ENCODE results near the gene SRP68. TPM values are rescaled to one million over a fixed set of nuclear protein-coding genes. Genes with fewer than 3 reads are reported as not detected.
"Not testable (repeated sequence)": the region's sequence is repeated elsewhere in the genome, so short reads cannot be mapped to it uniquely, and the experiment has no call there.

SRP68 gene
- polyA plus RNA-seq, 4 donors, result 34.0 to 61.5 (median 39.2) TPM

DNA sequence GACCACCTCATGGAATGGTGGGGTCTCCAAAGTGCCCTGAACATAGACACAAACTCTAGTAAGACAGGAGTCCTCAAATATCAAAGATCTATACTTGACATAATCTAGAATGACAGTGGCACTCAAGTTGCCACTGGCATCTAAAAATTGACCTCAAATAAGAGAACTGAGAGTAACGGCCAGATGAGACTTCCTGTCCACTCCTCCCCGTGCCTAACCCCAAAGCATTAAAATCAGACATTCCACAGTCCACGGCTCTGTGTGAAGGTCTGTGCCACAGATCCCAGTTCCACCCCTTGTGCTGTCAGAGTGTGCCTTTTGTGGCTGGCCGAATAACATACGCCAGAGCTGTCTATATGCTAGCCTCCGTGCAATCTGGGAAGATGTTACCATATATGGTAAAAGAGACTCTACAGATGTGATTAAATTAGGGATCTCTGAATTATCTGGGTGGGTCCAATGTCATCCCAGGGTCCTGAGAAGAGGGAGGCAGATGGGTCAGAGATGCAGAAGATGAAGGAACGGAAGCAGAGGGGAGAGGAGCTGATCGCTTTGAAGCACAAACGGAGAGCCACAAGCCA is 24.2 kb downstream of the SRP68 start:
- WGBS, 3 donors, result 83 to 88% (median 87%) methylated on average over 9 of the region's 9 CpGs
- H3K9me3 ChIP-seq (ENCODE audit: control insufficient read depth in 2 of 2, insufficient read depth in 1 of 2, low read depth in 1 of 2, low read length in 1 of 2), result no peaks in the 10 kb centered on the region
- H3K4me3 ChIP-seq (ENCODE audit: low read depth in 1 of 3, low read length in 3 of 3), result no peak overlapping the region
- FAIRE-seq, result no peak
- no peak overlapping the region for H3K27ac ChIP-seq (ENCODE audit: low read depth in 1 of 3, low read length in 2 of 3)
- DNase-seq, result no peak
- H3K4me1 ChIP-seq (ENCODE audit: control insufficient read depth in 3 of 3, insufficient read depth in 2 of 3, low read depth in 1 of 3, low read length in 2 of 3), result peaks cover 0 to 18% (median 0%) of the 10 kb centered on the region in 3 donors
- no peaks in the 10 kb centered on the region for H3K27me3 ChIP-seq (ENCODE audit: control insufficient read depth in 3 of 3, insufficient read depth in 3 of 3, low read length in 3 of 3)
- peaks cover 23 to 79% (median 34%) of the 10 kb centered on the region in 3 donors for H3K36me3 ChIP-seq (ENCODE audit: control insufficient read depth in 3 of 3, insufficient read depth in 2 of 3, low read depth in 1 of 3, low read length in 3 of 3)

DNA sequence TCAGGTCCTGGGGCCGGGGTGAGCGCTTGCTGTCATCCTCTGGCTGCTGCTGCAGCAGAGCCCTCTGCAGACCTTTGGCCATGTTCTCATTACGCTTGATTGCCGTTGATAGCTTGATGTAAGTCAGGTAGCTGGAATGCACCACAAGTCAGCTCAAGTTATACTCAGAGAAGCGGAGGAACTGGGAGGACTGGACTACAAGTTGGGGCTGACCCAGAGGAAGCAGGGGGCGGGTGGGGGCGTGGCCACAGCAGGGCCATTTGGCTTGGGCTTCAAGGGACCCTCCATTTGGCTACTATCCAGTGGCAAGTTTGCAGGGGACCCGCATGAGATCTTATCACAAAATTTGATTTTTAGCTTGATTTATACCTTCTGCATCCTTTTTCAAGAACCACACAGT is 26.3 kb downstream of the SRP68 start:
- no peaks in the 10 kb centered on the region for H3K9me3 ChIP-seq (ENCODE audit: control insufficient read depth in 2 of 2, insufficient read depth in 1 of 2, low read depth in 1 of 2, low read length in 1 of 2)
- peaks cover 0 to 15% (median 0%) of the 10 kb centered on the region in 3 donors for H3K4me1 ChIP-seq (ENCODE audit: control insufficient read depth in 3 of 3, insufficient read depth in 2 of 3, low read depth in 1 of 3, low read length in 2 of 3)
- H3K27me3 ChIP-seq (ENCODE audit: control insufficient read depth in 3 of 3, insufficient read depth in 3 of 3, low read length in 3 of 3), result no peaks in the 10 kb centered on the region
- WGBS, 3 donors, result 87 to 92% (median 90%) methylated on average over 8 of the region's 8 CpGs
- FAIRE-seq (no peak), DNase-seq (no peak)
- H3K4me3 ChIP-seq (ENCODE audit: low read depth in 1 of 3, low read length in 3 of 3), result no peak overlapping the region
- no peak overlapping the region for H3K27ac ChIP-seq (ENCODE audit: low read depth in 1 of 3, low read length in 2 of 3)
- H3K36me3 ChIP-seq (ENCODE audit: control insufficient read depth in 3 of 3, insufficient read depth in 2 of 3, low read depth in 1 of 3, low read length in 3 of 3), result peaks cover 34 to 90% (median 48%) of the 10 kb centered on the region in 3 donors

DNA sequence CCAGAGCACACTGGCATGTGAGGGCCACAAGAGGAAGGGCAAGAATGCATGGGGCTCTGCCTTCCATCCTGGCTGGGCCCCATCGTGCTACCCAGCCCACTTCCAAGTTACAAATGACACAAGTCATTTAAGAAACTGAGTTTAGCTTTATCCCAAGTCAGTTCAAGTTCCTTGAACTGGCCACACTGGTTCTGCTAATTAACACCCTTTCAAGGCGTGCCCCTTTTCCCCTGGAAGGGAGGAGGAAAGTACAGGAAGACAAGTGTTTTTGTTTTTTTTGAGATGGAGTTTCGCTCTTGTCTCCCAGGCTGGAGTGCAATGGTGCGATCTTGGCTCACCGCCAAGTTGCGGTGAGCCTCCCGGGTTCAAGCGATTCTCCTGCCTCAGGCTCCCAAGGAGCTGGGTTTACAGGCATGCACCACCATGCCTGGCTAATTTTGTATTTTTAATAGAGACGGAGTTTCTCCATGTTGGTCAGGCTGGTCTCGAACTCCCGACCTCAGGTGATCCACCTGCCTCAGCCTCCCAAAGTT is 27.8 kb downstream of the SRP68 start:
- not testable (repeated sequence) for DNase-seq; H3K27me3 ChIP-seq (ENCODE audit: control insufficient read depth in 3 of 3, insufficient read depth in 3 of 3, low read length in 3 of 3); FAIRE-seq; H3K4me3 ChIP-seq (ENCODE audit: low read depth in 1 of 3, low read length in 3 of 3); H3K27ac ChIP-seq (ENCODE audit: low read depth in 1 of 3, low read length in 2 of 3); H3K9me3 ChIP-seq (ENCODE audit: control insufficient read depth in 2 of 2, insufficient read depth in 1 of 2, low read depth in 1 of 2, low read length in 1 of 2); H3K4me1 ChIP-seq (ENCODE audit: control insufficient read depth in 3 of 3, insufficient read depth in 2 of 3, low read depth in 1 of 3, low read length in 2 of 3)
- peaks cover 42 to 92% (median 50%) of the 10 kb centered on the region in 3 donors for H3K36me3 ChIP-seq (ENCODE audit: control insufficient read depth in 3 of 3, insufficient read depth in 2 of 3, low read depth in 1 of 3, low read length in 3 of 3)
- 87 to 88% (median 87%) methylated on average over 11 of the region's 11 CpGs for whole genome bisulfite sequencing, 3 donors

DNA sequence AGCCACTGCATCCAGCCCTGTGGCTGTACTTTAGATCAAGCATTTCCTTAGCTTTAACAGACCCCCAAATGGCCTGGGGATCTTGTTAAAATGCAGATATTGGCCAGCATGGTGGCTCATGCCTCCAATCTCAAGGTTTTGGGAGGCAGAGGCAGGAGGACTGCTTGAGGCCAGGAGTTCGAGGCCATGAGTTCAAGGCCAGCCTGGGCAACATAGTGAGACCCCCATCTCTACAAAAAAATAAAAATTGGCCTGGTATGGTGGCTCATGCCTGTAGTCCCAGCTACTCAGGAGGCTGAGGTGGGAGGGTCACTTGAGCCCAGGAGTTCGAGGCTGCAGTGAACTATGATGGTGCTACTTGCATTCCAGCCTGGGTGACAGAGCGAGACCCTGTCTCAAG is 29.4 kb downstream of the SRP68 start:
- 94 to 98% (median 97%) methylated on average over 3 of the region's 3 CpGs for WGBS, 3 donors
- FAIRE-seq, result not testable (repeated sequence)

DNA sequence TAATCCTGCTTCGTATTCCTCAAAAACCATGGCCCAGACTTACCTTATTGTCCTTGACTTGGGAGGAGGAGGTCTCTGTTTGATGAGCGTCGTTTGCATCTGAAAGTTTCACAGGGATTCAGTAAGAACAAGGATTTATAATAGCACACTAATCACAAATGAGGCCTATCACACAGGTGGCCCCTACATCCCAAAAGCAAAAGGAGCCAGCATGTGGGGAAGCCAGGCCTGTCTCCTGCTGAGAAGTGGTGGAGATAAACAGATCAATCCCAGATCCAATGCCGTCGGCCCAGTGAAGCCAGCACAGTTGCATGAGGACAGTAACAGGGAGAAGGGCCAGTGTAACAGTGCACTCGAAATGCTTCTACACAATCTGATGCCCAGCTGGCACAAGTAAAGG is 31.9 kb downstream of the SRP68 start:
- H3K9me3 ChIP-seq (ENCODE audit: control insufficient read depth in 2 of 2, insufficient read depth in 1 of 2, low read depth in 1 of 2, low read length in 1 of 2), result no peaks in the 10 kb centered on the region
- H3K4me1 ChIP-seq (ENCODE audit: control insufficient read depth in 3 of 3, insufficient read depth in 2 of 3, low read depth in 1 of 3, low read length in 2 of 3), result peaks cover 0 to 9% (median 0%) of the 10 kb centered on the region in 3 donors
- H3K27ac ChIP-seq (ENCODE audit: low read depth in 1 of 3, low read length in 2 of 3), result no peak overlapping the region
- peaks cover 33 to 84% (median 42%) of the 10 kb centered on the region in 3 donors for H3K36me3 ChIP-seq (ENCODE audit: control insufficient read depth in 3 of 3, insufficient read depth in 2 of 3, low read depth in 1 of 3, low read length in 3 of 3)
- H3K4me3 ChIP-seq (ENCODE audit: low read depth in 1 of 3, low read length in 3 of 3), result no peak overlapping the region
- no peaks in the 10 kb centered on the region for H3K27me3 ChIP-seq (ENCODE audit: control insufficient read depth in 3 of 3, insufficient read depth in 3 of 3, low read length in 3 of 3)
- FAIRE-seq (no peak), DNase-seq (no peak)
- 80 to 83% (median 83%) methylated on average over 6 of the region's 6 CpGs for WGBS, 3 donors

More for the DNA sequence above, 29.4 kb downstream of the SRP68 start:
- not testable (repeated sequence) for DNase-seq; H3K4me3 ChIP-seq (ENCODE audit: low read depth in 1 of 3, low read length in 3 of 3); H3K27me3 ChIP-seq (ENCODE audit: control insufficient read depth in 3 of 3, insufficient read depth in 3 of 3, low read length in 3 of 3); H3K27ac ChIP-seq (ENCODE audit: low read depth in 1 of 3, low read length in 2 of 3); H3K9me3 ChIP-seq (ENCODE audit: control insufficient read depth in 2 of 2, insufficient read depth in 1 of 2, low read depth in 1 of 2, low read length in 1 of 2); H3K4me1 ChIP-seq (ENCODE audit: control insufficient read depth in 3 of 3, insufficient read depth in 2 of 3, low read depth in 1 of 3, low read length in 2 of 3)
- H3K36me3 ChIP-seq (ENCODE audit: control insufficient read depth in 3 of 3, insufficient read depth in 2 of 3, low read depth in 1 of 3, low read length in 3 of 3), result peaks cover 44 to 94% (median 46%) of the 10 kb centered on the region in 3 donors

DNA sequence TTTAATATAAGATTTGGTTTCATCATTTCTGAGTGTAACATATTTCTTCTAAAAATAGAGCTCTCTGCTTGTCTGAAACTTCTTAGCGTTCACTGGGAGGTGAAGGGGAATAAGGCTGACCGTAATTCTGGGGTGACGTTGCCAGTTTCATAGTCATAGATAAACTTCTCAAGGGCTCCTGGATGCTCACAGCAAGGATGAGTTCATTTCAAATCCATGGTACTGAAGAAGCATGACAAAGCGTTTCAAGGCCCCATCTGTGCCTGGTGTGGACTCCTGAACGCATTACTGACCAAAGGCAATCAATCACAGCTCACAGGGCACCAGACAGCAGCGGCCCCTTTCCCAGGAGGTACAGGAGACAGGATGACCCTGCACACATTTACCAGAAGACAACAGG is 33.2 kb downstream of the SRP68 start:
- Histone ChIP-seq H3K27me3 (ENCODE audit: control insufficient read depth in 3 of 3, insufficient read depth in 3 of 3, low read length in 3 of 3) (no peaks in the 10 kb centered on the region), H3K4me1 (ENCODE audit: control insufficient read depth in 3 of 3, insufficient read depth in 2 of 3, low read depth in 1 of 3, low read length in 2 of 3) (peaks cover 0 to 9% (median 0%) of the 10 kb centered on the region in 3 donors), H3K4me3 (ENCODE audit: low read depth in 1 of 3, low read length in 3 of 3) (no peak overlapping the region), H3K9me3 (ENCODE audit: control insufficient read depth in 2 of 2, insufficient read depth in 1 of 2, low read depth in 1 of 2, low read length in 1 of 2) (no peaks in the 10 kb centered on the region), H3K36me3 (ENCODE audit: control insufficient read depth in 3 of 3, insufficient read depth in 2 of 3, low read depth in 1 of 3, low read length in 3 of 3) (peaks cover 26 to 73% (median 41%) of the 10 kb centered on the region in 3 donors), H3K27ac (ENCODE audit: low read depth in 1 of 3, low read length in 2 of 3) (no peak overlapping the region)
- DNase-seq (no peak), FAIRE-seq (no peak)
- 79 to 85% (median 84%) methylated on average over 6 of the region's 6 CpGs for WGBS, 3 donors

DNA sequence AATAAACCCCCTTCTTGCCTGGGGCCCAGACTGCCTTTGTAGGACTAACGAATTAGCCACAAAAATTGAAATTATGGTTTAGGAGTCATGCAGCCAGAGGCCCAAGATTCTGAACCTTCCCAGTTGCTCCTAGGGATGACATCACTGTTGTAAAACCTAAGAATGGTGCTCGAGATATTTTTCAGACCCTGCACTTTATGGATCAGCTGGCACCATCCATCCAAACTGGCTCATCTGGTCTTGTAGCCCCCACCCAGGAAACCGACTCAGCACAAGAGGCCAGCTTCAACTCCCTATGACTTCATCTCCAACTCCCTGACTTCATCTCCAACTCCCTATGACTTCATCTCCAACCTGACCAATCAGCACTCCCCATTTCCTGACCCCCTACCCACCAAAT is 34.3 kb downstream of the SRP68 start:
- Histone ChIP-seq H3K4me1 (ENCODE audit: control insufficient read depth in 3 of 3, insufficient read depth in 2 of 3, low read depth in 1 of 3, low read length in 2 of 3) (peaks cover 0 to 10% (median 0%) of the 10 kb centered on the region in 3 donors), H3K27ac (ENCODE audit: low read depth in 1 of 3, low read length in 2 of 3) (no peak overlapping the region), H3K27me3 (ENCODE audit: control insufficient read depth in 3 of 3, insufficient read depth in 3 of 3, low read length in 3 of 3) (no peaks in the 10 kb centered on the region), H3K4me3 (ENCODE audit: low read depth in 1 of 3, low read length in 3 of 3) (no peak overlapping the region), H3K9me3 (ENCODE audit: control insufficient read depth in 2 of 2, insufficient read depth in 1 of 2, low read depth in 1 of 2, low read length in 1 of 2) (peaks cover 0 to 1% of the 10 kb centered on the region in 2 donors), H3K36me3 (ENCODE audit: control insufficient read depth in 3 of 3, insufficient read depth in 2 of 3, low read depth in 1 of 3, low read length in 3 of 3) (peaks cover 21 to 62% (median 36%) of the 10 kb centered on the region in 3 donors)
- no peak for DNase-seq
- no peak for FAIRE-seq
- WGBS, 3 donors, result 63 to 74% (median 68%) methylated on average over 3 of the region's 3 CpGs

DNA sequence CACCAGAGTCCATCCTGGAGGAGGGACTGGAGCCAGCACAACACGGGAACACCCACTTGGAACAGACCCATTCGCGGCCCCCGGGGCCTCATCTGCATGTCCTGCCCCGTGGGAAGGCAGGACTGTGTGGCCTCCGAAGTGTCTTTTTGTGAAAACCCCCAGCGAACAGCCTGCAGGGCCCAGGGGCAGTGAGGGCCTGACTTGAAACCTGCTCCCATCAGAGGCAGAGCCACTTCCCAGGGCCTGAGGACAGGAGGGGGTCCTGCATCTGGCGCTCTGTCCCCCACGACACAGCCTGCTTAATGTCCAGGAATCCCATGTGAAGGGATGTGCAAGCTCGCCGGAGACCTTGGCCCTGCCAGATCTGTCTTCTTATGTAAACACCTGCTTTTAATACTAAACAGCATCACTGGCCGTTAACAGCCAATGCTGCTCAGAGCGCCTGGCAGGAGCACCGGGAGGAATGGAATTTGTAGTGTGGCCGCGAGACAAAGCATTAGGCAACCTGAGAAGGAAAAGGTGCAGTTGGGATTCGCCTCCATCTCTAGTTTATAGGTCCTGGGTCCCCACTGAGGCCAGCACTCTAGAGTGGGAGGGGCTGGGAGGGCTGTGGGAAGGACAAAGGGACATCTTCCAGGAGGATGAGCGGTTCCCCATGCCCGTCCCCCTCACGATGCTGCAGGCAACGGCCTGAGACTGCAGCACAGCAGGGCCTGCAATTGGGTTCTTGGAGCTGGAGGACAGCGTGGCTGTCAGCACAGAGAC is 35.6 kb downstream of the SRP68 start:
- Histone ChIP-seq H3K4me3 (ENCODE audit: low read depth in 1 of 3, low read length in 3 of 3) (no peak overlapping the region), H3K4me1 (ENCODE audit: control insufficient read depth in 3 of 3, insufficient read depth in 2 of 3, low read depth in 1 of 3, low read length in 2 of 3) (peaks cover 0 to 23% (median 0%) of the 10 kb centered on the region in 3 donors), H3K27me3 (ENCODE audit: control insufficient read depth in 3 of 3, insufficient read depth in 3 of 3, low read length in 3 of 3) (no peaks in the 10 kb centered on the region), H3K27ac (ENCODE audit: low read depth in 1 of 3, low read length in 2 of 3) (no peak overlapping the region), H3K36me3 (ENCODE audit: control insufficient read depth in 3 of 3, insufficient read depth in 2 of 3, low read depth in 1 of 3, low read length in 3 of 3) (peaks cover 14 to 49% (median 28%) of the 10 kb centered on the region in 3 donors), H3K9me3 (ENCODE audit: control insufficient read depth in 2 of 2, insufficient read depth in 1 of 2, low read depth in 1 of 2, low read length in 1 of 2) (peaks cover 0 to 5% of the 10 kb centered on the region in 2 donors)
- WGBS, 3 donors, result 59 to 73% (median 73%) methylated on average over 22 of the region's 22 CpGs
- no peak for FAIRE-seq
- DNase-seq, result peak in 1 of 2 donors; percentile 27

Data from small intestine (tissue), 7 donors.